GM23338 (cell line): ENCODE data around the gene PPP1R16B. TPM values are rescaled to one million over a fixed set of nuclear protein-coding genes. Genes with fewer than 3 reads are reported as not detected.
A peak's percentile ranks its signal among the peaks of the same experiment; 100 is the strongest.

Experiments
- ATAC-seq: fragments of 200-7000 bp; cut with Tn5 transposase; 3 replicates; pipeline ENCODE4 v1.9.1; 2020
- DNase-seq: peaks from one replicate; pipeline ENCODE4 v3.0.0-alpha.2; 2015; ENCODE audit warnings: low spot score
- H2AFZ ChIP-seq: fragments of 200-600 bp; sonication (generic); 2 replicates; pipeline ENCODE4 v1.8.0; 2016; ENCODE audit warnings: antibody characterized with exemption, mild to moderate bottlenecking, moderate library complexity
- H3F3A ChIP-seq: fragments of 200-600 bp; sonication (generic); replicated peaks from 2 replicates; pipeline ENCODE4 v1.8.0; 2017; ENCODE audit warnings: antibody characterized with exemption, mixed run types, low read depth
- H3K27ac ChIP-seq: fragments of 200-600 bp; sonication (generic); 2 replicates; pipeline ENCODE4 v1.6.1; 2016; ENCODE audit warnings: low read depth
- H3K27me3 ChIP-seq: fragments of 200-600 bp; sonication (generic); 2 replicates; pipeline ENCODE4 v1.8.0; 2016; ENCODE audit warnings: mild to moderate bottlenecking, mixed run types, moderate library complexity; ENCODE audit not compliant: insufficient read depth
- H3K36me3 ChIP-seq: fragments of 200-600 bp; sonication (generic); 2 replicates; pipeline ENCODE4 v1.8.0; 2016; ENCODE audit warnings: mild to moderate bottlenecking; ENCODE audit not compliant: insufficient read depth
- H3K4me1 ChIP-seq: fragments of 200-600 bp; sonication (generic); 2 replicates; pipeline ENCODE4 v1.8.0; 2016; ENCODE audit warnings: mild to moderate bottlenecking, moderate library complexity; ENCODE audit not compliant: insufficient read depth
- H3K4me2 ChIP-seq: fragments of 200-600 bp; sonication (generic); 2 replicates; pipeline ENCODE4 v1.7.1; 2017; ENCODE audit warnings: mixed run types
- H3K4me3 ChIP-seq: fragments of 200-600 bp; sonication (generic); 2 replicates; pipeline ENCODE4 v1.6.1; 2016; ENCODE audit warnings: mixed run types
- H3K79me2 ChIP-seq: fragments of 200-600 bp; sonication (generic); replicated peaks from 2 replicates; pipeline ENCODE4 v1.8.0; 2017; ENCODE audit warnings: mild to moderate bottlenecking; ENCODE audit not compliant: insufficient read depth
- H3K9me2 ChIP-seq: fragments of 200-600 bp; sonication (generic); 2 replicates; pipeline ENCODE4 v1.8.0; 2017; ENCODE audit not compliant: insufficient read depth
- H4K20me1 ChIP-seq: fragments of 200-600 bp; sonication (generic); replicated peaks from 2 replicates; pipeline ENCODE4 v1.8.0; 2017; ENCODE audit warnings: mild to moderate bottlenecking; ENCODE audit not compliant: insufficient read depth
- H3K27ac Mint-ChIP-seq: 2 replicates; pipeline ENCODE4 v1.8.0; 2020; ENCODE audit warnings: inconsistent platforms, mild to moderate bottlenecking, moderate library complexity, mixed read lengths
- H3K27me3 Mint-ChIP-seq: 3 replicates; pipeline ENCODE4 v1.8.0; 2022; ENCODE audit warnings: low read depth, mild to moderate bottlenecking, moderate library complexity, mixed read lengths, inconsistent platforms; ENCODE audit not compliant: insufficient read depth, poor library complexity
- H3K36me3 Mint-ChIP-seq: 3 replicates; pipeline ENCODE4 v1.8.0; 2021; ENCODE audit warnings: low read depth, mild to moderate bottlenecking, inconsistent platforms, moderate library complexity, mixed read lengths
- H3K4me1 Mint-ChIP-seq: 3 replicates; pipeline ENCODE4 v1.8.0; 2020; ENCODE audit warnings: mild to moderate bottlenecking, inconsistent platforms, mixed read lengths
- H3K4me3 Mint-ChIP-seq: 3 replicates; pipeline ENCODE4 v1.8.0; 2021; ENCODE audit warnings: moderate library complexity, mild to moderate bottlenecking, inconsistent platforms, mixed read lengths
- H3K9me3 Mint-ChIP-seq: 3 replicates; pipeline ENCODE4 v1.8.0; 2020; ENCODE audit warnings: moderate library complexity, mild to moderate bottlenecking, inconsistent platforms, mixed read lengths
- CREB1 ChIP-seq: fragments of 250-450 bp; sonication (Bioruptor Pico); IDR thresholded peaks from 2 replicates; pipeline ENCODE4 v1.5.0; 2020; ENCODE audit warnings: low read depth, mild to moderate bottlenecking, moderate library complexity
- CTCF ChIP-seq, 2 experiments: fragments of 200-600 bp in 1 of 2; sonication (generic) in 1 of 2; conservative IDR thresholded peaks; 2 replicates each; pipeline versions ENCODE4 v1.5.1 to v1.6.1; 2016 to 2017; ENCODE audit warnings: antibody characterized with exemption in 2 of 2, low read depth in 2 of 2, mild to moderate bottlenecking in 2 of 2, moderate library complexity in 1 of 2
- EZH2 ChIP-seq: fragments of 200-600 bp; sonication (generic); IDR thresholded peaks from one replicate; pipeline ENCODE4 v1.8.0; 2017; ENCODE audit warnings: antibody characterized with exemption, mild to moderate bottlenecking, low read depth; ENCODE audit not compliant: unreplicated experiment
- EZH2phosphoT487 ChIP-seq: fragments of 200-600 bp; sonication (generic); IDR thresholded peaks from one replicate; pipeline ENCODE4 v1.8.1; 2018; ENCODE audit warnings: antibody characterized with exemption; ENCODE audit not compliant: unreplicated experiment
- JUNB ChIP-seq: IDR thresholded peaks from one replicate; pipeline ENCODE4 v1.6.1; 2016; ENCODE audit warnings: antibody characterized with exemption; ENCODE audit not compliant: unreplicated experiment
- NANOG ChIP-seq: IDR thresholded peaks from 2 replicates; pipeline ENCODE4 v1.6.1; 2016; ENCODE audit warnings: antibody characterized with exemption, borderline replicate concordance
- POLR2AphosphoS5 ChIP-seq: IDR thresholded peaks from 2 replicates; pipeline ENCODE4 v1.6.1; 2016; ENCODE audit warnings: antibody characterized with exemption, low read depth
- REST ChIP-seq: IDR thresholded peaks from one replicate; pipeline ENCODE4 v1.6.1; 2018; ENCODE audit warnings: antibody characterized with exemption; ENCODE audit not compliant: unreplicated experiment
- STAT1 ChIP-seq: IDR thresholded peaks from one replicate; pipeline ENCODE4 v1.6.1; 2016; ENCODE audit warnings: antibody characterized with exemption; ENCODE audit not compliant: unreplicated experiment
- ZNF114 ChIP-seq: fragments of 250-450 bp; sonication (Bioruptor Pico); IDR thresholded peaks from 2 replicates; pipeline ENCODE4 v1.5.0; 2020; ENCODE audit warnings: mild to moderate bottlenecking, moderate library complexity
- ZNF331 ChIP-seq: fragments of 250-450 bp; sonication (Bioruptor Pico); IDR thresholded peaks from 2 replicates; pipeline ENCODE4 v1.5.0; 2020; ENCODE audit warnings: low read depth, mild to moderate bottlenecking, moderate library complexity
- ZNF462 ChIP-seq: fragments of 250-450 bp; sonication (Bioruptor Pico); IDR thresholded peaks from 2 replicates; pipeline ENCODE4 v1.5.0; 2020; ENCODE audit warnings: mild to moderate bottlenecking, moderate library complexity
- polyA plus RNA-seq: library from polyadenylated mRNA; unstranded; fragments of >200 nt; fragmentation: Nextera tagmentation; extraction: Ambion mirVana; gene quantifications from 2 replicates; pipeline ENCODE4 v1.2.1, GENCODE V29; 2016
- total RNA-seq: library from RNA; depleted of rRNA; stranded (reverse); fragments of >200 nt; shearing (Covaris generic); gene quantifications from 2 replicates; pipeline ENCODE4 v1.2.3, GENCODE V29; 2014
- TF ChIP-seq, protein P1 (sequence below): IDR thresholded peaks from 2 replicates; pipeline ENCODE4 v1.6.1; 2016; ENCODE audit warnings: antibody characterized with exemption

The PPP1R16B gene
- total and polyA plus RNA-seq, 2 experiments from 2014 or later: 1.6 to 11.5 TPM

DNA sequence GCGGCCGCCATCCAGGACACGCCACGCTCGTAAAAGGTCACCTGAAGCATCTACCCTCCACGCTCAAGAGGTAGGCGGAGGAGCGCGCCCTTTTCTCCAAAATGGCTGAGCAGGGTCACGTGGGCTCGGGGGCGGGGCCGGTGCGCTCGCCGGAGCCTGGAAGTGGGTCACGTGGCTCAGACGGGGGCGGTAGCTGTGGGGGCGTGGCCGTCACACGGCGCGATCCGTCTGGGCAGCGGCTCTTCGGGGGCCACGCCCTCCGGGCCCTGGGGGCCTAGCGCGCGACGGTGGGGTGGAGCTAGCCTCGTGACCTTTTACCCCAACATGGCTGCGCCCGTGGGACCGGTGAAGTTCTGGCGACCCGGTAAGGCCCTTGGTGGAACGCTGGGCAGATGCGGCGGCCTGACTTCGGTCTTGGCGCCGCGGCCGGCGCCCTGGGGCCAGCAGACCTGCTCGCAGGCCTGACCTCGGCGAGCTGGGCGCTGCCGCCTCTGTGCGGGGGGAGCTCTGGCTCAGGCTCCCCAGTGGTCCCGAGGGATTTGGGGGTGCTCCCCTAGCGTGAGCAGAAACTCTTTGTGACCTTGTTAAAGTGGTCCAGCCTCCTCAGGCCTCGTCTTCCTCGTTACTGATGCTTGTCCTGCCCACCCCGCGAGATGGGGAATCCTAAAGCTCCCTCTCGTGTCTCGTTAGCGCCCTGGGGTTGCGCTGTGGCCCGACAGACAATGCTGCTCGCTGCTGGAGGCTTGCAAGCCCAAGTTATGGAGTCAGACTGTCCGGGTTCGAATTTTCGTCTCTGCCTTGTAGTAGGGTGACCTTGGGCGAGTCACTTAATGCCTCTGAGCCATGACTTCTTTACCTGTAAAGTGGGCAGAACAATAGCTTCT is 156.8 kb downstream of the PPP1R16B start, which contains the start of gene DHX35:
TSS of gene DHX35 (plus strand) at position 301 of the 884 bp plus-strand sequence. CDS start at position 325, 24 bp downstream.
- peaks cover 4% of the 10 kb centered on the region; the same call in 2 of the 3 replicates for H3K36me3 Mint-ChIP-seq
- no peaks in the 10 kb centered on the region for H3K36me3 ChIP-seq
- peaks cover 3% of the 10 kb centered on the region; the same call in 1 of the 2 replicates for H4K20me1 ChIP-seq
- no peaks in the 10 kb centered on the region for H3K27me3 ChIP-seq
- H3K9me3 Mint-ChIP-seq: no peaks in the 10 kb centered on the region; the same call in 2 of the 3 replicates
- peaks cover 6% of the 10 kb centered on the region for H3K27me3 Mint-ChIP-seq
- peak within 1 kb of the TSS; percentile 44 for H2AFZ ChIP-seq
- peak within 1 kb of the TSS; percentile 94 for H3K27ac ChIP-seq
- peaks cover 14% of the 10 kb centered on the region for H3K4me1 Mint-ChIP-seq
- peak; percentile 98 for DNase-seq
- TF ChIP-seq NANOG (no peak), CREB1 (peak; percentile 60), ZNF331 (CRISPR knock-in tag) (no peak), ZNF462 (CRISPR knock-in tag) (no peak), EZH2phosphoT487 (no peak), EZH2 (no peak), REST (no peak), STAT1 (no peak), CTCF (conservative IDR thresholded peaks at IDR 0.05; ENCODE audit: low read depth in 2 of 2) (peak in 1 of 2 experiments; percentile 32; a peak in 2 of 4 replicates), ZNF114 (no peak), JUNB (no peak), POLR2AphosphoS5 (peak; percentile 95)
- TF ChIP-seq, protein P1, sequence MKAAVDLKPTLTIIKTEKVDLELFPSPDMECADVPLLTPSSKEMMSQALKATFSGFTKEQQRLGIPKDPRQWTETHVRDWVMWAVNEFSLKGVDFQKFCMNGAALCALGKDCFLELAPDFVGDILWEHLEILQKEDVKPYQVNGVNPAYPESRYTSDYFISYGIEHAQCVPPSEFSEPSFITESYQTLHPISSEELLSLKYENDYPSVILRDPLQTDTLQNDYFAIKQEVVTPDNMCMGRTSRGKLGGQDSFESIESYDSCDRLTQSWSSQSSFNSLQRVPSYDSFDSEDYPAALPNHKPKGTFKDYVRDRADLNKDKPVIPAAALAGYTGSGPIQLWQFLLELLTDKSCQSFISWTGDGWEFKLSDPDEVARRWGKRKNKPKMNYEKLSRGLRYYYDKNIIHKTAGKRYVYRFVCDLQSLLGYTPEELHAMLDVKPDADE: no peak
- H3K79me2 ChIP-seq: peaks cover 49% of the 10 kb centered on the region
- H3K4me1 ChIP-seq: peaks cover 10% of the 10 kb centered on the region
- peak within 1 kb of the TSS; percentile 82 for H3K4me2 ChIP-seq
- H3K9me2 ChIP-seq: no peaks in the 10 kb centered on the region
- ATAC-seq: peak; percentile 97
- H3F3A ChIP-seq: no peaks in the 10 kb centered on the region
- H3K27ac Mint-ChIP-seq: peak within 1 kb of the TSS; percentile 99
- peak within 1 kb of the TSS; percentile 67 for H3K4me3 ChIP-seq
- H3K4me3 Mint-ChIP-seq: peak within 1 kb of the TSS; percentile 99
